Measurements from ENCODE around the gene IL1RAPL2. TPM values are rescaled to one million over a fixed set of nuclear protein-coding genes. Genes with fewer than 3 reads are reported as not detected.

The IL1RAPL2 gene
- total and polyA plus RNA-seq, 2 donors (not counting 3 experiments of a cell fraction or from before 2014, with no cell fraction given): not detected

DNA sequence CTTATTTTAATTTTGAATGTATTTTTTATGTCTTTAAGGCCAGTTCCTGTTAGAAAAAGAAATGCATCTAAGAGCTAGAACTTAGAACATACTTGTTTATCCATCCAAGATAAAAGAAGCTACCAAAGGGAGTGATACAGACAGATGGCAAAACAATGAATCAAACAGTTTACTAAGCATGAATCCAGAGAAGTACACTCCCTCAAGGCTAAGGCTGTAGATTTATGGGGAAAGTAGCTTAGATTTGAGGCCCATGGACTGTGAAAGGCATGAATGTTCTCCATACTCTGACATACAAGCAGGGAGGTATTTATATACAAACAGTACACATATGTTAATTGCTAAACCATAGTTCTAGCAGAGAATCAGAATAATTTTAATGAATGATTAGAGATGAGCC, 1001.1 kb downstream of the IL1RAPL2 start:
- Histone ChIP-seq H3K79me2 (ENCODE audit: control insufficient read depth, insufficient read depth, low read length) (no peaks in the 10 kb centered on the region), H3K9me1 (replicated peaks; ENCODE audit: control insufficient read depth, extremely low read depth, insufficient read depth, low read length) (no peaks in the 10 kb centered on the region), H3K9me3 (replicated peaks; ENCODE audit: control insufficient read depth, insufficient read depth, low read length) (no peaks in the 10 kb centered on the region), H3K27me3 (ENCODE audit: control insufficient read depth in 2 of 2, insufficient read depth in 2 of 2, low read length in 2 of 2) (no peaks in the 10 kb centered on the region), H3K4me3 (replicated peaks in 1 of 3; ENCODE audit: insufficient read depth in 1 of 3, low read depth in 1 of 3, low read length in 3 of 3) (no peak overlapping the region), H3K4me1 (ENCODE audit: control insufficient read depth, extremely low read depth, insufficient read depth, low read length) (no peaks in the 10 kb centered on the region), H3K4me2 (ENCODE audit: insufficient read depth, low read length) (no peak overlapping the region), H4K20me1 (replicated peaks; ENCODE audit: control insufficient read depth, extremely low read depth, insufficient read depth, low read length) (no peaks in the 10 kb centered on the region), H3K9ac (replicated peaks; ENCODE audit: extremely low read depth, insufficient read depth, low read length) (no peak overlapping the region), H3K36me3 (ENCODE audit: control insufficient read depth in 2 of 2, extremely low read depth in 1 of 2, insufficient read depth in 2 of 2, low read length in 2 of 2) (no peaks in the 10 kb centered on the region), H2AFZ (ENCODE audit: low read depth, low read length) (no peak overlapping the region), H3K27ac (ENCODE audit: insufficient read depth, low read depth, low read length) (no peak overlapping the region)
- no peak for TF ChIP-seq FOS (IDR thresholded peaks at IDR 0.05; ENCODE audit: borderline replicate concordance, insufficient read depth, low read length)
- no peak for TF ChIP-seq MYC (IDR thresholded peaks at IDR 0.05; ENCODE audit: low read depth, low read length)
- no peak for TF ChIP-seq POLR2AphosphoS5 (IDR thresholded peaks at IDR 0.05; ENCODE audit: insufficient read depth, low read depth, low read length)
- TF ChIP-seq POLR2A (IDR thresholded peaks at IDR 0.05; ENCODE audit: low read depth, low read length): no peak
- no peak for TF ChIP-seq GATA2 (IDR thresholded peaks at IDR 0.05; ENCODE audit: insufficient read depth, insufficient read length, low read depth, low read length)
- no peak for TF ChIP-seq EZH2 (IDR thresholded peaks at IDR 0.05; ENCODE audit: borderline replicate concordance, low read depth, low read length, severe bottlenecking)
- TF ChIP-seq, protein P1, sequence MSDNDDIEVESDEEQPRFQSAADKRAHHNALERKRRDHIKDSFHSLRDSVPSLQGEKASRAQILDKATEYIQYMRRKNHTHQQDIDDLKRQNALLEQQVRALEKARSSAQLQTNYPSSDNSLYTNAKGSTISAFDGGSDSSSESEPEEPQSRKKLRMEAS (IDR thresholded peaks at IDR 0.05; ENCODE audit: insufficient read depth, insufficient read length): no peak
- TF ChIP-seq, protein P2, sequence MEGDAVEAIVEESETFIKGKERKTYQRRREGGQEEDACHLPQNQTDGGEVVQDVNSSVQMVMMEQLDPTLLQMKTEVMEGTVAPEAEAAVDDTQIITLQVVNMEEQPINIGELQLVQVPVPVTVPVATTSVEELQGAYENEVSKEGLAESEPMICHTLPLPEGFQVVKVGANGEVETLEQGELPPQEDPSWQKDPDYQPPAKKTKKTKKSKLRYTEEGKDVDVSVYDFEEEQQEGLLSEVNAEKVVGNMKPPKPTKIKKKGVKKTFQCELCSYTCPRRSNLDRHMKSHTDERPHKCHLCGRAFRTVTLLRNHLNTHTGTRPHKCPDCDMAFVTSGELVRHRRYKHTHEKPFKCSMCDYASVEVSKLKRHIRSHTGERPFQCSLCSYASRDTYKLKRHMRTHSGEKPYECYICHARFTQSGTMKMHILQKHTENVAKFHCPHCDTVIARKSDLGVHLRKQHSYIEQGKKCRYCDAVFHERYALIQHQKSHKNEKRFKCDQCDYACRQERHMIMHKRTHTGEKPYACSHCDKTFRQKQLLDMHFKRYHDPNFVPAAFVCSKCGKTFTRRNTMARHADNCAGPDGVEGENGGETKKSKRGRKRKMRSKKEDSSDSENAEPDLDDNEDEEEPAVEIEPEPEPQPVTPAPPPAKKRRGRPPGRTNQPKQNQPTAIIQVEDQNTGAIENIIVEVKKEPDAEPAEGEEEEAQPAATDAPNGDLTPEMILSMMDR (IDR thresholded peaks at IDR 0.05; ENCODE audit: extremely low read depth in 1 of 2, insufficient read depth in 1 of 2, low read depth in 1 of 2, low read length in 2 of 2): no peak
- no peak for TF ChIP-seq JUN (IDR thresholded peaks at IDR 0.05; ENCODE audit: borderline replicate concordance, insufficient read depth, insufficient read length, low read depth)
- DNase-seq (ENCODE audit: low read depth, low spot score): no peak
- FAIRE-seq: no peak
- dilution Hi-C loops (cut with MboI; ENCODE audit: extremely low pct_ligation_motif_present, low sequenced_read_pairs): no loop called here
- intact Hi-C loops (cut with micrococcal nuclease): no loop called here
- CTCF ChIA-PET: no interaction called here
- POLR2A ChIA-PET: no interaction called here
- BruUV-seq (replicated peaks): no TSS peak
